CD14-positive monocyte (primary cell): ENCODE data around the gene CUX1. TPM values are rescaled to one million over a fixed set of nuclear protein-coding genes. Genes with fewer than 3 reads are reported as not detected.

Experiments used
- DNase-seq, 3 donors: peaks; one replicate each; pipeline ENCODE4 v3.0.0-alpha.2; 2011 to 2022
- H2AFZ ChIP-seq: 2 replicates; pipeline ENCODE4 v1.6.0; 2012; ENCODE audit warnings: mild to moderate bottlenecking, low read depth, low read length, inconsistent platforms; ENCODE audit not compliant: insufficient read depth, poor library complexity, severe bottlenecking
- H3K27ac ChIP-seq, 2 donors: 1 replicate in 1 of 2; 2 replicates in 1 of 2; pipeline ENCODE4 v1.5.1; 2012 to 2013; ENCODE audit warnings: low read length in 2 of 2, control low read depth in 1 of 2, inconsistent platforms in 1 of 2, low read depth in 1 of 2, mild to moderate bottlenecking in 1 of 2
- H3K27me3 ChIP-seq, 2 donors: one replicate each; pipeline versions ENCODE4 v1.6.0 to v1.6.1; 2011 to 2013; ENCODE audit warnings: low read length in 2 of 2; ENCODE audit not compliant: control insufficient read depth in 2 of 2, insufficient read depth in 2 of 2
- H3K36me3 ChIP-seq, 2 donors: replicated peaks in 1 of 2; 1 replicate in 1 of 2; 2 replicates in 1 of 2; pipeline versions ENCODE4 v1.5.1 to v1.6.1; 2012 to 2013; ENCODE audit warnings: low read length in 2 of 2, control low read depth in 1 of 2, inconsistent platforms in 1 of 2, mild to moderate bottlenecking in 1 of 2; ENCODE audit not compliant: insufficient read depth in 2 of 2, control insufficient read depth in 1 of 2
- H3K4me1 ChIP-seq, 2 donors: 1 replicate in 1 of 2; 2 replicates in 1 of 2; pipeline versions ENCODE4 v1.5.1 to v1.6.1; 2012 to 2013; ENCODE audit warnings: low read length in 2 of 2, control low read depth in 1 of 2, inconsistent platforms in 1 of 2, mild to moderate bottlenecking in 1 of 2, moderate library complexity in 1 of 2; ENCODE audit not compliant: insufficient read depth in 2 of 2, control insufficient read depth in 1 of 2
- H3K4me2 ChIP-seq: replicated peaks from 2 replicates; pipeline ENCODE3; 2012; ENCODE audit warnings: low read length, moderate library complexity, mild to moderate bottlenecking; ENCODE audit not compliant: poor library complexity, severe bottlenecking; ENCODE audit errors: extremely low read depth
- H3K4me3 ChIP-seq, 3 experiments: fragments of 200-600 bp in 1 of 3; sonication (generic) in 1 of 3; replicated peaks in 1 of 3; 1 replicate in 2 of 3; 2 replicates in 1 of 3; pipeline ENCODE4 v1.5.1; 2011 to 2013; ENCODE audit warnings: low read length in 3 of 3, mild to moderate bottlenecking in 3 of 3, control low read depth in 2 of 3, low read depth in 2 of 3, inconsistent platforms in 1 of 3, moderate library complexity in 1 of 3
- H3K79me2 ChIP-seq: 2 replicates; pipeline ENCODE4 v1.6.0; 2012; ENCODE audit warnings: mild to moderate bottlenecking, control low read depth, inconsistent platforms, low read length, moderate library complexity; ENCODE audit not compliant: insufficient read depth
- H3K9ac ChIP-seq: 2 replicates; pipeline ENCODE4 v1.6.0; 2017; ENCODE audit warnings: low read length, mild to moderate bottlenecking; ENCODE audit not compliant: insufficient read depth, poor library complexity, severe bottlenecking
- H3K9me3 ChIP-seq, 2 donors: replicated peaks in 1 of 2; 1 replicate in 1 of 2; 2 replicates in 1 of 2; pipeline versions ENCODE4 v1.5.1 to v1.6.1; 2012 to 2013; ENCODE audit warnings: low read length in 2 of 2, control low read depth in 1 of 2; ENCODE audit not compliant: control insufficient read depth in 1 of 2, insufficient read depth in 1 of 2
- H4K20me1 ChIP-seq: 2 replicates; pipeline ENCODE4 v1.6.0; 2012; ENCODE audit warnings: mild to moderate bottlenecking, low read length, control low read depth, moderate library complexity; ENCODE audit not compliant: insufficient read depth
- H3K27ac Mint-ChIP-seq, 7 donors: one replicate each; pipeline ENCODE4 v1.8.0; 2020; ENCODE audit warnings: mild to moderate bottlenecking in 7 of 7, mixed read lengths in 7 of 7, moderate library complexity in 6 of 7, inconsistent platforms in 2 of 7
- H3K27me3 Mint-ChIP-seq, 3 donors: one replicate each; pipeline ENCODE4 v1.8.0; 2021 to 2022; ENCODE audit warnings: low read depth in 3 of 3, mild to moderate bottlenecking in 3 of 3, mixed read lengths in 3 of 3, moderate library complexity in 3 of 3, inconsistent platforms in 1 of 3
- H3K36me3 Mint-ChIP-seq, 2 donors: one replicate each; pipeline ENCODE4 v1.8.0; 2020; ENCODE audit warnings: mixed read lengths in 2 of 2, inconsistent platforms in 1 of 2, mild to moderate bottlenecking in 1 of 2
- H3K4me1 Mint-ChIP-seq: one replicate; pipeline ENCODE4 v1.8.0; 2020; ENCODE audit warnings: mild to moderate bottlenecking, mixed read lengths
- H3K4me3 Mint-ChIP-seq, 2 donors: one replicate each; pipeline ENCODE4 v1.8.0; 2020; ENCODE audit warnings: mild to moderate bottlenecking in 2 of 2, mixed read lengths in 2 of 2, moderate library complexity in 1 of 2
- H3K9me3 Mint-ChIP-seq, 7 donors: one replicate each; pipeline ENCODE4 v1.8.0; 2020 to 2022; ENCODE audit warnings: mixed read lengths in 7 of 7, mild to moderate bottlenecking in 6 of 7, moderate library complexity in 6 of 7, inconsistent platforms in 2 of 7
- CTCF ChIP-seq: fragments of 200-600 bp; IDR thresholded peaks from one replicate; pipeline ENCODE4 v1.8.0; 2022; ENCODE audit warnings: antibody characterized with exemption, mild to moderate bottlenecking
- WGBS: methylation state at CpG from one replicate; pipeline ENCODE4 v1.1.5; 2013; ENCODE audit warnings: missing lambda C conversion rate; ENCODE audit not compliant: insufficient coverage; 5-methylcytosine and 5-hydroxymethylcytosine counted together
- intact Hi-C, 2 donors: fragments of 100-400 bp; cut with micrococcal nuclease; formaldehyde crosslinking; loops; one replicate each; pipeline versions ENCODE4 v1.15.0 to v1.15.1; 2023
- polyA plus RNA-seq, 3 donors: library from polyadenylated mRNA; depleted of rRNA in 1 of 3; unstranded in 2 of 3; stranded (reverse) in 1 of 3; fragments of 300-500 nt in 2 of 3; fragments of >200 nt in 1 of 3; fragmentation: Illumina TruSeq in 2 of 3; gene quantifications; 1 replicate in 2 of 3; 2 replicates in 1 of 3; pipeline ENCODE4 v1.2.3, GENCODE V29; 2012 to 2021

CUX1 gene
- polyA plus RNA-seq, 3 donors = 17.6 to 38.0 (median 28.0) TPM

DNA sequence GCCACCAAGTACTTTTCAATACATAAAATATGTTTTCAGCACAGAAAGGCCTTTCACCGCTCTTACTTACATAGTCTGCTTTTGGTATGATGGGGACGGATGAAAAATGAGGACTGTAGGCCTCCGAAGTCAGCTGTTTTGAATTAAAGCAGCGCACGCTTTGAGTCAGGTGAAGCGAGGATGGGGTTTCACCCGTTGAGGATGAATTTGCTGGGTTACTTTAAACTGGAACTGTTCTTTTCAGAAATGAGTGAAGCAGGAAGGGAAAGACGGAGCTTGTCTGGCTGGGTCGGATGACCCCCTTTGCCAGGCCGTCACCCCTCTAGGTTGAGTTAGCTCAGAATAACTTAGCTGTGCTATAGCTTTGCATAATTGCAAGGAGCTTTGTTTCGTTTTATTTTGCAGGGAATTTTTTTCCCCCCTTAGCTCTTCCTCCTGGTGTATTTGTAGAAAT is 40.0 kb downstream of the CUX1 start:
- peaks cover 0 to 2% (median 0%) of the 10 kb centered on the region in 3 donors for H3K27me3 Mint-ChIP-seq
- peak in 1 of 3 donors; percentile 37 for DNase-seq
- H3K27me3 ChIP-seq = no peaks in the 10 kb centered on the region
- no peak for TF ChIP-seq CTCF
- H3K79me2 ChIP-seq = peaks cover 84% of the 10 kb centered on the region
- intact Hi-C loops = loop anchor here (2.0 to 5.0 kb wide), 4 partner anchors 25 to 205 kb away; partner anchors contain the start of gene CUX1 (in 2 of the 2)
- H3K4me2 ChIP-seq = peak overlapping the region; percentile 90
- H3K9ac ChIP-seq = peak overlapping the region; percentile 74
- H3K36me3 Mint-ChIP-seq = peaks cover 0 to 16% of the 10 kb centered on the region in 2 donors
- no peaks in the 10 kb centered on the region for H3K36me3 ChIP-seq
- H3K9me3 ChIP-seq = no peaks in the 10 kb centered on the region
- H3K4me3 ChIP-seq = peak overlapping the region; percentile 31 to 76 (median 48)
- peaks cover 91% of the 10 kb centered on the region for H4K20me1 ChIP-seq
- H3K9me3 Mint-ChIP-seq = no peaks in the 10 kb centered on the region
- 7% methylated on average over 5 of the region's 11 CpGs for WGBS
- peak overlapping the region; percentile 80 to 85 for H3K4me3 Mint-ChIP-seq
- peaks cover 74% of the 10 kb centered on the region for H3K4me1 Mint-ChIP-seq
- peaks cover 64 to 67% of the 10 kb centered on the region in 2 donors for H3K4me1 ChIP-seq
- peak overlapping the region; percentile 96 to 98 for H3K27ac ChIP-seq
- peak overlapping the region; percentile 99 to 100 (median 100) for H3K27ac Mint-ChIP-seq
- peak overlapping the region; percentile 62 for H2AFZ ChIP-seq

DNA sequence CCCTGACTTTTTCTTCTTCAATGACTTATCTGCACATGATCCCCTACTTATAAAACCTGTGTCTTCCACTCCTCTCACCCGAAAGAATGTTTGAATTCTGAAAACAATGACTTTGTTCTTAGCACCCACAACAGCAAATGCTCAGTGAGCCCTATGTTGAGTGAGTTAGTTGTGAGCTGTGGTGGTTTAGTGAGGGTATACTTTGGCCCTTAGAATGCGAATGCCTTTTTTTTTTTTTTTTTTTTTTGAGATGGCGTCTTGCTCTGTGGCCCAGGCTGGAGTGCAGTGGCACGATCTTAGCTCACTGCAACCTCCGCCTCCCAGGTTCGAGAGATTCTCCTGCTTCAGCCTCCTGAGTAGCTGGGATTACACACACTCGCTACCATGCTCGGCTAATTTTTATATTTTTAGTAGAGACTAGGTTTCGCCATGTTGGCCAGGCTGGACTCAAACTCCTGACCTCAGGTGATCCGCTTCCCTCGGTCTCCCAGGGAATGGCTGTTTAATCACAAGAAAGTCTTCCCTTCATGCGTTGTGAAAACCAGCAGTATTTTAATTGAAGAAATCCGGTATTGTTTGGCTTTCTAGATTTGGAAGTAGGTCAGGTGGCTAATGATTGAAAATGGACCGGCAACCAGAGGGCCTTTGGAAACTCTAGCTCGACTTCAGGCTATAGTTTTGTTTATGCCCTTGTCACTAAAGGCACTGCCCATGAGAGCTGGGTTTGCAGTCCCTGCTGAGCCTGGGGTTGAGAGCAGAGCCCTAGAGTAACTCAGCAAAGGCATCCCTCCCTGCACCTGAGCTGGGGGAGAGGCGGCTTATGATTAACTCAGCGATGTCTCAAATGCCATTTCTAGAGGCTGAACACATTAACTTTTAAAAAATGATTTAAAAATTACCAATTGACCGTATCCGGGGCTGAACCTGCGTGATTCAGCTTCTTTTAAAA is 41.3 kb downstream of the CUX1 start:
- H3K4me3 Mint-ChIP-seq = no peak overlapping the region
- H3K27ac ChIP-seq = peak overlapping the region; percentile 39 to 96
- H3K4me3 ChIP-seq = no peak overlapping the region
- H3K4me2 ChIP-seq = no peak overlapping the region
- no peaks in the 10 kb centered on the region for H3K27me3 Mint-ChIP-seq
- H4K20me1 ChIP-seq = peaks cover 91% of the 10 kb centered on the region
- H3K9me3 ChIP-seq = no peaks in the 10 kb centered on the region
- H3K9ac ChIP-seq = no peak overlapping the region
- H3K9me3 Mint-ChIP-seq = no peaks in the 10 kb centered on the region
- H2AFZ ChIP-seq = no peak overlapping the region
- H3K36me3 ChIP-seq = no peaks in the 10 kb centered on the region
- no peaks in the 10 kb centered on the region for H3K27me3 ChIP-seq
- peaks cover 73% of the 10 kb centered on the region for H3K4me1 Mint-ChIP-seq
- H3K27ac Mint-ChIP-seq = peak overlapping the region; percentile 99 to 100 (median 100)
- peaks cover 84% of the 10 kb centered on the region for H3K79me2 ChIP-seq
- WGBS = 79% methylated on average over 11 of the region's 20 CpGs
- no peak for DNase-seq
- TF ChIP-seq CTCF = no peak
- intact Hi-C loops = loop anchor here (5.0 kb wide), 2 partner anchors 41 to 204 kb away; partner anchors contain the start of gene CUX1 (in 2 of the 2)
- peaks cover 0 to 24% of the 10 kb centered on the region in 2 donors for H3K36me3 Mint-ChIP-seq
- H3K4me1 ChIP-seq = peaks cover 62 to 67% of the 10 kb centered on the region in 2 donors
